Ascending aorta (tissue), 2 donors: ENCODE measurements around the gene IQGAP3. TPM values are rescaled to one million over a fixed set of nuclear protein-coding genes. Genes with fewer than 3 reads are reported as not detected.

Experiments
- DNase-seq, 2 donors: peaks; one replicate each; pipeline ENCODE4 v3.0.0-alpha.2; 2019; ENCODE audit warnings: low spot score in 2 of 2
- H3K27ac ChIP-seq, 2 donors: fragments of 200-600 bp; sonication (generic); one replicate each; pipeline ENCODE4 v1.5.1; 2016 to 2017; ENCODE audit warnings: mild to moderate bottlenecking in 1 of 2
- H3K27me3 ChIP-seq: fragments of 200-600 bp; sonication (generic); one replicate; pipeline ENCODE4 v1.5.1; 2017
- H3K36me3 ChIP-seq, 2 donors: fragments of 200-600 bp; sonication (generic); one replicate each; pipeline ENCODE4 v1.5.1; 2016
- H3K4me1 ChIP-seq, 2 donors: fragments of 200-600 bp; sonication (generic); one replicate each; pipeline ENCODE4 v1.5.1; 2016 to 2017; ENCODE audit warnings: mild to moderate bottlenecking in 1 of 2
- H3K4me3 ChIP-seq, 2 donors: fragments of 200-600 bp; sonication (generic); one replicate each; pipeline ENCODE4 v1.5.1; 2016 to 2017; ENCODE audit warnings: mild to moderate bottlenecking in 1 of 2
- H3K9me3 ChIP-seq, 2 donors: fragments of 200-600 bp; sonication (generic); one replicate each; pipeline ENCODE4 v1.5.1; 2016
- CTCF ChIP-seq, 3 experiments: fragments of 200-600 bp in 2 of 3; fragments of 450-650 bp in 1 of 3; sonication (generic) in 2 of 3; IDR thresholded peaks; one replicate each; pipeline ENCODE4 v1.5.1; 2016 to 2019; ENCODE audit warnings: antibody characterized with exemption in 3 of 3, mild to moderate bottlenecking in 1 of 3, moderate library complexity in 1 of 3
- intact Hi-C: fragments of 100-400 bp; cut with DNase I; formaldehyde crosslinking; loops from one replicate; pipeline ENCODE4 v1.15.1; 2023
- total RNA-seq: library from RNA; depleted of rRNA; stranded (reverse); fragments of >200 nt; gene quantifications from one replicate; pipeline ENCODE4 v1.1.0, GENCODE V29; 2016

IQGAP3 gene
- not detected for total RNA-seq

GRCh38 chr1:156571919-156572662 is at the start of gene IQGAP3:
Gene IQGAP3, minus strand, starts transcription at chr1:156572565. Its CDS starts 36 bp downstream, at chr1:156572529.
- no peaks in the 10 kb centered on the region for H3K36me3 ChIP-seq
- no peak within 1 kb of the TSS for H3K27ac ChIP-seq
- TF ChIP-seq CTCF (IDR thresholded peaks at IDR 0.05): no peak
- H3K9me3 ChIP-seq: no peaks in the 10 kb centered on the region
- intact Hi-C loops: loop anchor here (2.0 kb wide), 2 partner anchors 61 to 115 kb away; no protein-coding TSS in a partner anchor
- H3K4me3 ChIP-seq: peak within 1 kb of the TSS; percentile 27 to 54
- DNase-seq: peak; percentile 48 to 91
- H3K27me3 ChIP-seq: no peaks in the 10 kb centered on the region
- peaks cover 0 to 5% of the 10 kb centered on the region in 2 donors for H3K4me1 ChIP-seq

GRCh38 chr1:156619582-156619955 is 47.2 kb upstream of the IQGAP3 start:
- Histone ChIP-seq H3K27me3 (peaks cover 11% of the 10 kb centered on the region), H3K36me3 (no peaks in the 10 kb centered on the region), H3K4me3 (no peak overlapping the region), H3K9me3 (no peaks in the 10 kb centered on the region), H3K4me1 (peaks cover 6 to 9% of the 10 kb centered on the region in 2 donors), H3K27ac (no peak overlapping the region)
- TF ChIP-seq CTCF (IDR thresholded peaks at IDR 0.05): no peak
- intact Hi-C loops: no loop called here
- DNase-seq: no peak

GRCh38 chr1:156618853-156619581 is 46.7 kb upstream of the IQGAP3 start, which contains the start of gene HAPLN2:
Gene HAPLN2, plus strand, starts transcription at chr1:156619415. Its CDS starts 4,076 bp downstream, at chr1:156623491.
- TF ChIP-seq CTCF (IDR thresholded peaks at IDR 0.05): peak in 1 of 3 experiments; percentile 13
- H3K36me3 ChIP-seq: no peaks in the 10 kb centered on the region
- intact Hi-C loops: no loop called here
- peaks cover 8% of the 10 kb centered on the region for H3K27me3 ChIP-seq
- DNase-seq: no peak
- H3K9me3 ChIP-seq: no peaks in the 10 kb centered on the region
- H3K4me3 ChIP-seq: no peak within 1 kb of the TSS
- H3K27ac ChIP-seq: no peak within 1 kb of the TSS
- peaks cover 4 to 5% of the 10 kb centered on the region in 2 donors for H3K4me1 ChIP-seq

GRCh38 chr1:156616463-156616862 is 44.1 kb upstream of the IQGAP3 start:
- Histone ChIP-seq H3K9me3 (no peaks in the 10 kb centered on the region), H3K36me3 (no peaks in the 10 kb centered on the region), H3K4me1 (peaks cover 2 to 4% of the 10 kb centered on the region in 2 donors), H3K27ac (peak overlapping the region; percentile 1 to 10), H3K27me3 (no peaks in the 10 kb centered on the region), H3K4me3 (no peak overlapping the region)
- no peak for DNase-seq
- intact Hi-C loops: no loop called here
- no peak for TF ChIP-seq CTCF (IDR thresholded peaks at IDR 0.05)

GRCh38 chr1:156615946-156616345 is 43.6 kb upstream of the IQGAP3 start:
- no peak for TF ChIP-seq CTCF (IDR thresholded peaks at IDR 0.05)
- peaks cover 2 to 4% of the 10 kb centered on the region in 2 donors for H3K4me1 ChIP-seq
- DNase-seq: no peak
- H3K36me3 ChIP-seq: no peaks in the 10 kb centered on the region
- H3K9me3 ChIP-seq: no peaks in the 10 kb centered on the region
- no peaks in the 10 kb centered on the region for H3K27me3 ChIP-seq
- no peak overlapping the region for H3K4me3 ChIP-seq
- intact Hi-C loops: no loop called here
- H3K27ac ChIP-seq: peak overlapping the region; percentile 1 to 10
